IMR-90 (cell line): ENCODE measurements around the gene PHACTR3. TPM values are rescaled to one million over a fixed set of nuclear protein-coding genes. Genes with fewer than 3 reads are reported as not detected.

Source experiments
- ATAC-seq: fragments of 200-7000 bp; cut with Tn5 transposase; 2 replicates; pipeline ENCODE4 v1.9.1; 2020; ENCODE audit warnings: low read depth, mild to moderate bottlenecking, moderate library complexity
- BruUV-seq: library from RNA; stranded (reverse); fragments of 400-500 nt; replicated peaks from 2 replicates; lab custom pipeline; 2021; lab: Mats Ljungman, UMichigan
- CTCF ChIA-PET: fragments of 300-600 bp; formaldehyde crosslinking; extraction: SDS; loops from one replicate; lab custom pipeline; 2021; ENCODE audit warnings: antibody characterized with exemption; lab: Yijun Ruan, JAX
- POLR2A ChIA-PET: fragments of 300-600 bp; sonication (Branson Sonifier 250); formaldehyde crosslinking; loops from one replicate; lab custom pipeline; 2022; ENCODE audit warnings: antibody characterized with exemption; ENCODE audit not compliant: unreplicated experiment; lab: Charles Lee
- DNase-seq: peaks from one replicate; pipeline ENCODE4 v3.0.0; 2013
- H2AFZ ChIP-seq: replicated peaks from 2 replicates; pipeline ENCODE3; 2013; ENCODE audit warnings: low read length, mild to moderate bottlenecking; ENCODE audit not compliant: poor library complexity
- H2AK5ac ChIP-seq: 2 replicates; pipeline ENCODE4 v1.6.1; 2013; ENCODE audit warnings: low read depth, low read length, inconsistent platforms
- H2AK9ac ChIP-seq: replicated peaks from 2 replicates; pipeline ENCODE3; 2013; ENCODE audit warnings: mild to moderate bottlenecking, low read depth, low read length, moderate library complexity; ENCODE audit not compliant: poor library complexity
- H2BK120ac ChIP-seq: 2 replicates; pipeline ENCODE4 v1.6.1; 2013; ENCODE audit warnings: low read depth, low read length, inconsistent platforms
- H2BK15ac ChIP-seq: 3 replicates; pipeline ENCODE4 v1.6.1; 2013; ENCODE audit warnings: low read depth, low read length, inconsistent platforms
- H2BK20ac ChIP-seq: 2 replicates; pipeline ENCODE4 v1.6.1; 2013; ENCODE audit warnings: low read depth, mild to moderate bottlenecking, inconsistent platforms, low read length, moderate library complexity
- H2BK5ac ChIP-seq: 2 replicates; pipeline ENCODE4 v1.6.1; 2013; ENCODE audit warnings: mild to moderate bottlenecking, low read depth, low read length, inconsistent platforms; ENCODE audit not compliant: poor library complexity, severe bottlenecking
- H3K14ac ChIP-seq: replicated peaks from 2 replicates; pipeline ENCODE4 v1.6.1; 2013; ENCODE audit warnings: low read depth, low read length, inconsistent platforms
- H3K18ac ChIP-seq: 2 replicates; pipeline ENCODE4 v1.6.1; 2013; ENCODE audit warnings: low read depth, low read length, control low read depth
- H3K23ac ChIP-seq: 2 replicates; pipeline ENCODE4 v1.6.1; 2013; ENCODE audit warnings: low read depth, low read length, inconsistent platforms
- H3K27ac ChIP-seq: 2 replicates; pipeline ENCODE4 v1.5.1; 2013; ENCODE audit warnings: mild to moderate bottlenecking, control low read depth, low read length; ENCODE audit not compliant: insufficient read depth
- H3K27me3 ChIP-seq: 2 replicates; pipeline ENCODE4 v1.6.1; 2013; ENCODE audit warnings: low read length; ENCODE audit not compliant: control insufficient read depth, insufficient read depth
- H3K36me3 ChIP-seq: 2 replicates; pipeline ENCODE4 v1.6.1; 2013; ENCODE audit warnings: low read length, mixed read lengths; ENCODE audit not compliant: control insufficient read depth, insufficient read depth
- H3K4ac ChIP-seq: 2 replicates; pipeline ENCODE4 v1.6.1; 2013; ENCODE audit warnings: low read depth, low read length, inconsistent platforms
- H3K4me1 ChIP-seq: 2 replicates; pipeline ENCODE4 v1.6.1; 2013; ENCODE audit warnings: low read length, mixed read lengths; ENCODE audit not compliant: control insufficient read depth, insufficient read depth
- H3K4me2 ChIP-seq: 2 replicates; pipeline ENCODE4 v1.6.1; 2013; ENCODE audit warnings: low read depth, mild to moderate bottlenecking, control low read depth, low read length, moderate library complexity
- H3K4me3 ChIP-seq: 2 replicates; pipeline ENCODE4 v1.5.1; 2013; ENCODE audit warnings: low read depth, mild to moderate bottlenecking, control low read depth, low read length, moderate library complexity; ENCODE audit not compliant: insufficient read depth
- H3K56ac ChIP-seq: 2 replicates; pipeline ENCODE4 v1.6.1; 2013; ENCODE audit warnings: low read length, inconsistent platforms; ENCODE audit not compliant: insufficient read depth; ENCODE audit errors: extremely low read depth
- H3K79me1 ChIP-seq, 2 experiments: 2 replicates each; pipeline ENCODE4 v1.6.1; 2013; ENCODE audit warnings: low read length in 2 of 2, inconsistent platforms in 1 of 2, low read depth in 1 of 2
- H3K9ac ChIP-seq: 2 replicates; pipeline ENCODE4 v1.6.1; 2013; ENCODE audit warnings: low read depth, low read length, control low read depth
- H3K9me1 ChIP-seq: 2 replicates; pipeline ENCODE4 v1.6.1; 2013; ENCODE audit warnings: low read length, inconsistent platforms; ENCODE audit not compliant: insufficient read depth
- H3K9me3 ChIP-seq: 2 replicates; pipeline ENCODE4 v1.6.1; 2013; ENCODE audit warnings: low read length; ENCODE audit not compliant: control insufficient read depth, insufficient read depth
- H4K20me1 ChIP-seq: 2 replicates; pipeline ENCODE4 v1.6.1; 2013; ENCODE audit warnings: low read length, inconsistent platforms; ENCODE audit not compliant: insufficient read depth
- H4K5ac ChIP-seq: 2 replicates; pipeline ENCODE4 v1.6.1; 2013; ENCODE audit warnings: mild to moderate bottlenecking, low read depth, low read length, control low read depth
- H4K8ac ChIP-seq, 2 experiments: 2 replicates each; pipeline ENCODE4 v1.6.1; 2013; ENCODE audit warnings: low read depth in 2 of 2, low read length in 2 of 2, control low read depth in 1 of 2, inconsistent platforms in 1 of 2
- H4K91ac ChIP-seq: 2 replicates; pipeline ENCODE4 v1.6.1; 2013; ENCODE audit warnings: low read depth, low read length, inconsistent platforms; ENCODE audit not compliant: insufficient read depth
- BHLHE40 ChIP-seq: fragments of 150-350 bp; IDR thresholded peaks from 2 replicates; pipeline ENCODE4 v1.6.1; 2016; ENCODE audit warnings: mild to moderate bottlenecking, low read depth, low read length
- CEBPB ChIP-seq: IDR thresholded peaks from 2 replicates; pipeline ENCODE4 v1.6.1; 2012; ENCODE audit warnings: low read depth, low read length, improper control_type of control experiment
- CHD1 ChIP-seq: IDR thresholded peaks from 2 replicates; pipeline ENCODE4 v1.6.1; 2012; ENCODE audit warnings: low read depth, low read length, improper control_type of control experiment
- FOS ChIP-seq: fragments of 150-350 bp; IDR thresholded peaks from 2 replicates; pipeline ENCODE4 v1.6.1; 2016; ENCODE audit warnings: low read depth, low read length
- MAFK ChIP-seq: IDR thresholded peaks from 2 replicates; pipeline ENCODE4 v1.6.1; 2012; ENCODE audit warnings: low read depth, low read length, improper control_type of control experiment
- MXI1 ChIP-seq: IDR thresholded peaks from 2 replicates; pipeline ENCODE4 v1.6.1; 2012; ENCODE audit warnings: low read depth, mild to moderate bottlenecking, low read length, moderate library complexity, borderline replicate concordance
- RAD21 ChIP-seq: IDR thresholded peaks from 2 replicates; pipeline ENCODE4 v1.6.1; 2012; ENCODE audit warnings: low read length, improper control_type of control experiment
- RCOR1 ChIP-seq: IDR thresholded peaks from 2 replicates; pipeline ENCODE4 v1.6.1; 2012; ENCODE audit warnings: mild to moderate bottlenecking, low read length, improper control_type of control experiment; ENCODE audit not compliant: insufficient replicate concordance
- WGBS, 2 experiments: methylation state at CpG; one replicate each; pipeline versions ENCODE4 v1.1.5 to v1.1.7; 2013; ENCODE audit warnings: missing lambda C conversion rate in 2 of 2; ENCODE audit not compliant: insufficient read length in 1 of 2; ENCODE audit errors: extremely low coverage in 2 of 2; 5-methylcytosine and 5-hydroxymethylcytosine counted together
- dilution Hi-C: fragments of 300-500 bp; cut with HindIII; formaldehyde crosslinking; loops from one replicate; pipeline ENCODE4 v1.14.3; 2018; ENCODE audit warnings: low sequenced_read_pairs; ENCODE audit not compliant: unreplicated experiment
- in situ Hi-C: fragments of 300-500 bp; cut with MboI; formaldehyde crosslinking; loops from 3 replicates; pipeline ENCODE4 v1.14.3; 2019; ENCODE audit warnings: low sequenced_read_pairs, inconsistent platforms, mixed read lengths
- intact Hi-C: fragments of 100-400 bp; cut with micrococcal nuclease; formaldehyde crosslinking; loops from 2 replicates; pipeline ENCODE4 v1.10.0; 2022
- polyA plus RNA-seq, 3 experiments: library from polyadenylated mRNA; depleted of rRNA; stranded (reverse); fragments of >200 nt; gene quantifications; 2 replicates each; pipeline ENCODE4 v1.2.3, GENCODE V29; 2012; ENCODE audit warnings: low replicate concordance in 1 of 3
- total RNA-seq: library from RNA; depleted of rRNA; stranded (reverse); fragments of >200 nt; gene quantifications from 2 replicates; pipeline ENCODE4 v1.2.3, GENCODE V29; 2012
- TF ChIP-seq, protein P1 (sequence below): fragments of 150-350 bp; IDR thresholded peaks from 2 replicates; pipeline ENCODE4 v1.6.1; 2017; ENCODE audit warnings: mild to moderate bottlenecking, antibody characterized with exemption, low read length, low read depth
- TF ChIP-seq, protein P2 (sequence below): conservative IDR thresholded peaks from 2 replicates; pipeline ENCODE4 v1.5.1; 2012; ENCODE audit warnings: mild to moderate bottlenecking, low read depth, low read length, improper control_type of control experiment
- TF ChIP-seq, protein P3 (sequence below): fragments of 150-350 bp; IDR thresholded peaks from 2 replicates; pipeline ENCODE4 v1.6.1; 2016; ENCODE audit warnings: low read depth, mild to moderate bottlenecking, low read length, moderate library complexity, borderline replicate concordance

PHACTR3 gene
- total and polyA plus RNA-seq, 2 of the 4 experiments (the other 2 are of a cell fraction), result not detected

DNA sequence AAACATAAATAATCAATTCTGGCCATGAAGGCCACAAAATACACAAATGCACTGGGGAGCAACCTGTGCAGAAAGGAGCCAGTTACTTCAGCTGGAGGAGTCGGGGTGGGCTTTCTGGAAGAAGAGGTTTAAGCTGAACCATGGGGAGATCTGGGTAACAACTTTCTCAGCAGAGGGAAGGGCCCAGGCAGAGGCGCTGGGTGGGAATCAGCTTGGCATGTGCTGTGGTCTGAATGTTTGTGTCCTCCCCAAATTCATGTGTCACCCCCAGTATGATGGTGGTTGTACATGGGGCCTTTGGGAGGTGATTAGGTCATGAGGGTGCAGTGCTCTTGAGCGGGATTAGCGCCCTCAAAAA, 221.2 kb downstream of the PHACTR3 start (continued):
- TF ChIP-seq, protein P1, sequence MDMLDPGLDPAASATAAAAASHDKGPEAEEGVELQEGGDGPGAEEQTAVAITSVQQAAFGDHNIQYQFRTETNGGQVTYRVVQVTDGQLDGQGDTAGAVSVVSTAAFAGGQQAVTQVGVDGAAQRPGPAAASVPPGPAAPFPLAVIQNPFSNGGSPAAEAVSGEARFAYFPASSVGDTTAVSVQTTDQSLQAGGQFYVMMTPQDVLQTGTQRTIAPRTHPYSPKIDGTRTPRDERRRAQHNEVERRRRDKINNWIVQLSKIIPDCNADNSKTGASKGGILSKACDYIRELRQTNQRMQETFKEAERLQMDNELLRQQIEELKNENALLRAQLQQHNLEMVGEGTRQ, result no peak
- no peak for TF ChIP-seq BHLHE40
- no peak for TF ChIP-seq MAFK

DNA sequence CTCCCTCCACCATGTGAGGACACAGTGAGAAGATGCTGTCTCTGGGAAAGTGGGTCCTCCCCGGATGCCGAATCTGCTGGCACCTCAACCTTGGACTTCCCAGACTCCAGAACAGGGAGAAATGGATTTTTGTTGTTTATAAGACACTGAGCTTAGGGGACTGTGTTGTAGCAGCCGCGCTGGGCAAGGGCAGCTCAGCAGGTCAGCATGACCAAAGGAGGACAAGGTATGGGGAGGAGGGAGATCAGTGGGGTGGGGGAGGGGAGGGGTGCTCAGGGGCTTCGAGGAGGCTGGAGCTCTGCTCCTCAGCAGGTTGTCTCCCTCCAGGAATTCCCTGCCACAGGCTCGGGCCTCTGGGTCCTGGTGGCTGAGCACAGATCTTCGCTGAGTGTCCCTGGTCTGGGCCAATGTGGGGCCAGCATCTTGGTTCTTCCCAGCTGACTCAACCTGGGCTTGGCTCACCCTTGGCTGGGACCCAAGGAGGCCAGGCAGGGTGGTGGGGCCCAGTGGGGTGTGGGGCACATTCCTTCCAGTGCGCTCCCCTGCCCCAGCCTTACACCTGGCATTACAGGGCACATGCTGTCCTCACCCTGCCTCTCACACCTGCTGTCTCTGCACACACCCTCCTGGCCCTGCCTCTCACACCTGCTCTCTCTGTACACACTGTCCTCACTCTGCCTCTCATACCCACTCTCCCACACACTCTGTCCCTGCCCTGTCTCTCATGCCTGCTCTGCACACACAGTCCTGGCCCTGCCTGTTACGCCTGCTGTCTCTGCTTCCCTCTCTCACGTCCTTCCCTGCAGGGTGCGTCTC, 221.8 kb downstream of the PHACTR3 start:
- H2BK15ac ChIP-seq, result no peak overlapping the region
- H3K27me3 ChIP-seq, result no peaks in the 10 kb centered on the region; the same call in 1 of the 2 replicates
- no peak overlapping the region for H3K56ac ChIP-seq
- dilution Hi-C loops (no loop called here), intact Hi-C loops (no loop called here), in situ Hi-C loops (no loop called here)
- H3K9me3 ChIP-seq, result peaks cover 3% of the 10 kb centered on the region; the same call in 1 of the 2 replicates
- no peaks in the 10 kb centered on the region for H3K4me1 ChIP-seq
- H2BK120ac ChIP-seq, result no peak overlapping the region
- H2AK9ac ChIP-seq, result no peak overlapping the region
- no peaks in the 10 kb centered on the region for H3K9me1 ChIP-seq
- ATAC-seq (no peak), DNase-seq (no peak)
- H2AK5ac ChIP-seq, result no peak overlapping the region
- no TSS peak for BruUV-seq
- no peak overlapping the region for H2AFZ ChIP-seq
- H4K8ac ChIP-seq, result no peak overlapping the region
- H4K5ac ChIP-seq, result no peak overlapping the region
- no peak overlapping the region for H4K91ac ChIP-seq
- no peak overlapping the region for H3K14ac ChIP-seq
- H2BK5ac ChIP-seq, result no peak overlapping the region
- H3K9ac ChIP-seq, result no peak overlapping the region
- H3K36me3 ChIP-seq, result no peaks in the 10 kb centered on the region
- no peaks in the 10 kb centered on the region for H4K20me1 ChIP-seq
- H3K4me2 ChIP-seq, result no peak overlapping the region
- no peak overlapping the region for H3K27ac ChIP-seq
- POLR2A ChIA-PET, result no interaction called here
- no peak overlapping the region for H3K4ac ChIP-seq
- no peak overlapping the region for H3K18ac ChIP-seq
- CTCF ChIA-PET, result no interaction called here
- no peaks in the 10 kb centered on the region for H3K79me1 ChIP-seq
- no peak overlapping the region for H2BK20ac ChIP-seq
- 86% methylated on average over 4 of the region's 11 CpGs; no CpG with 5 or more reads in 1 of the 2 experiments for WGBS, 2 experiments
- H3K4me3 ChIP-seq, result no peak overlapping the region
- H3K23ac ChIP-seq, result no peak overlapping the region
- TF ChIP-seq CEBPB (no peak), CHD1 (no peak), BHLHE40 (no peak), MXI1 (no peak), RCOR1 (no peak), FOS (no peak), RAD21 (no peak)
- TF ChIP-seq, protein P2, sequence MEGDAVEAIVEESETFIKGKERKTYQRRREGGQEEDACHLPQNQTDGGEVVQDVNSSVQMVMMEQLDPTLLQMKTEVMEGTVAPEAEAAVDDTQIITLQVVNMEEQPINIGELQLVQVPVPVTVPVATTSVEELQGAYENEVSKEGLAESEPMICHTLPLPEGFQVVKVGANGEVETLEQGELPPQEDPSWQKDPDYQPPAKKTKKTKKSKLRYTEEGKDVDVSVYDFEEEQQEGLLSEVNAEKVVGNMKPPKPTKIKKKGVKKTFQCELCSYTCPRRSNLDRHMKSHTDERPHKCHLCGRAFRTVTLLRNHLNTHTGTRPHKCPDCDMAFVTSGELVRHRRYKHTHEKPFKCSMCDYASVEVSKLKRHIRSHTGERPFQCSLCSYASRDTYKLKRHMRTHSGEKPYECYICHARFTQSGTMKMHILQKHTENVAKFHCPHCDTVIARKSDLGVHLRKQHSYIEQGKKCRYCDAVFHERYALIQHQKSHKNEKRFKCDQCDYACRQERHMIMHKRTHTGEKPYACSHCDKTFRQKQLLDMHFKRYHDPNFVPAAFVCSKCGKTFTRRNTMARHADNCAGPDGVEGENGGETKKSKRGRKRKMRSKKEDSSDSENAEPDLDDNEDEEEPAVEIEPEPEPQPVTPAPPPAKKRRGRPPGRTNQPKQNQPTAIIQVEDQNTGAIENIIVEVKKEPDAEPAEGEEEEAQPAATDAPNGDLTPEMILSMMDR, result no peak
- TF ChIP-seq, protein P3, sequence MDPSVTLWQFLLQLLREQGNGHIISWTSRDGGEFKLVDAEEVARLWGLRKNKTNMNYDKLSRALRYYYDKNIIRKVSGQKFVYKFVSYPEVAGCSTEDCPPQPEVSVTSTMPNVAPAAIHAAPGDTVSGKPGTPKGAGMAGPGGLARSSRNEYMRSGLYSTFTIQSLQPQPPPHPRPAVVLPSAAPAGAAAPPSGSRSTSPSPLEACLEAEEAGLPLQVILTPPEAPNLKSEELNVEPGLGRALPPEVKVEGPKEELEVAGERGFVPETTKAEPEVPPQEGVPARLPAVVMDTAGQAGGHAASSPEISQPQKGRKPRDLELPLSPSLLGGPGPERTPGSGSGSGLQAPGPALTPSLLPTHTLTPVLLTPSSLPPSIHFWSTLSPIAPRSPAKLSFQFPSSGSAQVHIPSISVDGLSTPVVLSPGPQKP, result no peak
